Panc1 (cell line): ENCODE data around the gene TMEM39A. TPM values are rescaled to one million over a fixed set of nuclear protein-coding genes. Genes with fewer than 3 reads are reported as not detected.

Experiments used
- ATAC-seq: fragments of 200-7000 bp; cut with Tn5 transposase; 2 replicates; pipeline ENCODE4 v1.9.1; 2020; ENCODE audit warnings: mild to moderate bottlenecking, moderate library complexity
- BruUV-seq: library from RNA; stranded (reverse); fragments of 400-500 nt; replicated peaks from 2 replicates; lab custom pipeline; 2021; lab: Mats Ljungman, UMichigan
- CTCF ChIA-PET: fragments of 300-600 bp; sonication (Branson Sonifier 250); formaldehyde crosslinking; loops from one replicate; lab custom pipeline; 2022; ENCODE audit warnings: antibody characterized with exemption; lab: Charles Lee
- POLR2A ChIA-PET: fragments of 300-600 bp; sonication (Branson Sonifier 250); formaldehyde crosslinking; loops from one replicate; lab custom pipeline; 2022; ENCODE audit warnings: antibody characterized with exemption; lab: Charles Lee
- DNase-seq: peaks from one replicate; pipeline ENCODE4 v3.0.0-alpha.2; 2010; ENCODE audit warnings: low read depth, low spot score
- H3K27ac ChIP-seq: 2 replicates; pipeline ENCODE4 v1.5.1; 2011; ENCODE audit warnings: mild to moderate bottlenecking, low read length, inconsistent platforms
- H3K27me3 ChIP-seq: fragments of 200-500 bp; sonication (Bioruptor generic); 2 replicates; pipeline ENCODE4 v1.6.0; 2014; ENCODE audit warnings: low read length, inconsistent platforms; ENCODE audit not compliant: control insufficient read depth, insufficient read depth
- H3K36me3 ChIP-seq: fragments of 200-500 bp; sonication (Bioruptor generic); 2 replicates; pipeline ENCODE4 v1.5.1; 2014; ENCODE audit warnings: inconsistent platforms, mild to moderate bottlenecking, low read length, moderate library complexity; ENCODE audit not compliant: control insufficient read depth, insufficient read depth
- H3K4me1 ChIP-seq: 2 replicates; pipeline ENCODE4 v1.5.1; 2011; ENCODE audit warnings: inconsistent platforms, mild to moderate bottlenecking, low read length, moderate library complexity; ENCODE audit not compliant: control insufficient read depth, insufficient read depth
- H3K4me3 ChIP-seq, 2 experiments: 2 replicates each; pipeline ENCODE4 v1.5.1; 2011 to 2012; ENCODE audit warnings: low read depth in 2 of 2, low read length in 2 of 2, mild to moderate bottlenecking in 2 of 2, inconsistent platforms in 1 of 2, moderate library complexity in 1 of 2
- H3K9me3 ChIP-seq: fragments of 200-500 bp; sonication (Bioruptor generic); 2 replicates; pipeline ENCODE4 v1.5.1; 2014; ENCODE audit warnings: low read depth, mild to moderate bottlenecking, inconsistent platforms, low read length, moderate library complexity; ENCODE audit not compliant: control insufficient read depth, insufficient read depth
- CTCF ChIP-seq: fragments of 450-650 bp; IDR thresholded peaks from 2 replicates; pipeline ENCODE4 v1.5.1; 2017; ENCODE audit warnings: mild to moderate bottlenecking
- POLR2AphosphoS5 ChIP-seq: IDR thresholded peaks from 2 replicates; pipeline ENCODE4 v1.6.1; 2012; ENCODE audit warnings: mild to moderate bottlenecking, low read depth, low read length, moderate library complexity
- REST ChIP-seq, 2 experiments: IDR thresholded peaks; 2 replicates each; pipeline ENCODE4 v1.6.1; 2011 to 2012; ENCODE audit warnings: low read depth in 2 of 2, control low read depth in 1 of 2, low read length in 1 of 2, mild to moderate bottlenecking in 1 of 2, moderate library complexity in 1 of 2; ENCODE audit not compliant: insufficient read depth in 1 of 2
- SIN3A ChIP-seq: IDR thresholded peaks from 2 replicates; pipeline ENCODE4 v1.6.1; 2012; ENCODE audit warnings: low read depth, mild to moderate bottlenecking, low read length, moderate library complexity, borderline replicate concordance; ENCODE audit not compliant: insufficient read depth
- TCF7L2 ChIP-seq: IDR thresholded peaks from 2 replicates; pipeline ENCODE4 v1.6.1; 2011; ENCODE audit warnings: mild to moderate bottlenecking, low read depth, low read length, inconsistent platforms
- in situ Hi-C: cut with HindIII; loops from 2 replicates; pipeline ENCODE4 v1.10.0; 2016; ENCODE audit warnings: low sequenced_read_pairs, low pct_unique_long_range_greater_than_20kb
- intact Hi-C: fragments of 100-400 bp; cut with micrococcal nuclease; formaldehyde crosslinking; loops from one replicate; pipeline ENCODE4 v1.10.0; 2022; ENCODE audit not compliant: unreplicated experiment
- total RNA-seq: library from RNA; stranded (reverse); gene quantifications from one replicate; pipeline ENCODE4 v1.2.1, GENCODE V29; 2021; ENCODE audit not compliant: unreplicated experiment

The TMEM39A gene
- total RNA-seq, 1 experiment from 2014 or later: 47.8 TPM

- BruUV-seq: no TSS peak
- in situ Hi-C loops: no loop called here
- Histone ChIP-seq H3K27me3 (no peaks in the 10 kb centered on the region), H3K27ac (no peak overlapping the region), H3K36me3 (peaks cover 17% of the 10 kb centered on the region), H3K9me3 (no peaks in the 10 kb centered on the region), H3K4me1 (no peaks in the 10 kb centered on the region), H3K4me3 (no peak overlapping the region)
- TF ChIP-seq REST (IDR thresholded peaks at IDR 0.05; ENCODE audit: insufficient read depth in 1 of 2, low read depth in 2 of 2, low read length in 1 of 2): no peak
- no peak for TF ChIP-seq POLR2AphosphoS5
- TF ChIP-seq CTCF: no peak
- TF ChIP-seq SIN3A: no peak
- TF ChIP-seq TCF7L2: no peak
- intact Hi-C loops: no loop called here
- no peak for DNase-seq
- ChIA-PET CTCF (no interaction called here), POLR2A (no interaction called here)
- ATAC-seq: no peak
Observed at GRCh38 chr3:119444590-119444989, 18.8 kb downstream of the TMEM39A start.

- ChIA-PET CTCF (no interaction called here), POLR2A (interaction anchor here (0.6 to 0.7 kb wide), 3 partner anchors 28 to 304 kb away, joined by 4 to 16 read pairs (median 6); no protein-coding TSS in a partner anchor)
- Histone ChIP-seq H3K9me3 (no peaks in the 10 kb centered on the region), H3K36me3 (peaks cover 13% of the 10 kb centered on the region), H3K4me3 (no peak overlapping the region), H3K27ac (no peak overlapping the region), H3K4me1 (no peaks in the 10 kb centered on the region), H3K27me3 (no peaks in the 10 kb centered on the region)
- no peak for TF ChIP-seq POLR2AphosphoS5
- in situ Hi-C loops (no loop called here), intact Hi-C loops (no loop called here)
- no peak for ATAC-seq
- BruUV-seq: no TSS peak
- no peak for DNase-seq
Observed at GRCh38 chr3:119443179-119443578, 20.2 kb downstream of the TMEM39A start.

- Histone ChIP-seq H3K4me3 (no peak overlapping the region), H3K9me3 (no peaks in the 10 kb centered on the region), H3K36me3 (peaks cover 26% of the 10 kb centered on the region), H3K27me3 (no peaks in the 10 kb centered on the region), H3K27ac (no peak overlapping the region), H3K4me1 (no peaks in the 10 kb centered on the region)
- TF ChIP-seq POLR2AphosphoS5: no peak
- no peak for TF ChIP-seq REST (IDR thresholded peaks at IDR 0.05; ENCODE audit: insufficient read depth in 1 of 2, low read depth in 2 of 2, low read length in 1 of 2)
- TF ChIP-seq TCF7L2: no peak
- TF ChIP-seq SIN3A: no peak
- TF ChIP-seq CTCF: no peak
- intact Hi-C loops (no loop called here), in situ Hi-C loops (no loop called here)
- BruUV-seq: no TSS peak
- ATAC-seq (no peak), DNase-seq (no peak)
- POLR2A ChIA-PET: interaction anchor here (0.7 to 1.2 kb wide), 2 partner anchors 10 to 19 kb away, joined by 3 to 6 read pairs; no protein-coding TSS in a partner anchor
- CTCF ChIA-PET: no interaction called here
Observed at GRCh38 chr3:119437691-119438258, 25.6 kb downstream of the TMEM39A start.
